ENCODE measurements around the gene VPS13D.
"Not testable (repeated sequence)": the region's sequence is repeated elsewhere in the genome, so short reads cannot be mapped to it uniquely, and the experiment has no call there.

The VPS13D gene

DNA sequence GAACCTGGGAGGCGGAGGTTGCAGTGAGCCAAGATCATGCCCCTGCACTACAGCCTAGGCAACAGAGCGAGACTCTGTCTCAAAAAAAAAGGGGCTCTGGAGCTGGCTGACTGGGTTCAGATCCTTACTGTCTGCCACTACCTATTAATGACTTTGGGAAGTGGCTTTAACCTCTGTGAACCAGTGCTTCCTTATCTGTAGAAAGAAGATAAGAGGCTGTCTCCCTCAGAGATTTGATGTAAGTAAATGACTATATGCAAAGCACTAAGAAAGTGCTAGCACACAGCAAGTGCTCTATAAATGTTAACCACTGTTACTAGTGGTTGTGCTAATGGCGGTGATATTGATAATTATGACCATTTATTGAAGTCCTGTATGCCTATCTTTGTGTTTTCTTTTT, 94.6 kb downstream of the VPS13D start:
- peaks cover 37% of the 10 kb centered on the region for H3K36me3 ChIP-seq (ENCODE audit: insufficient read depth, insufficient read length, low read length)
- no peak for TF ChIP-seq SUZ12 (IDR thresholded peaks at IDR 0.05; ENCODE audit: extremely low read depth, insufficient read depth, insufficient read length)
- no peak for TF ChIP-seq YY1 (IDR thresholded peaks at IDR 0.05; ENCODE audit: insufficient read depth, insufficient read length)
- no peak for TF ChIP-seq ZNF274 (IDR thresholded peaks at IDR 0.05; ENCODE audit: low read depth, low read length)
- no peaks in the 10 kb centered on the region for H3K4me1 ChIP-seq (ENCODE audit: insufficient read depth, insufficient read length)
- H3K9me3 ChIP-seq (ENCODE audit: insufficient read depth, low read length) = no peaks in the 10 kb centered on the region
- no peaks in the 10 kb centered on the region for H3K27me3 ChIP-seq (ENCODE audit: insufficient read depth, insufficient read length)
- DNase-seq (ENCODE audit: low read depth, low spot score) = no peak
- no peak overlapping the region for H3K9ac ChIP-seq (ENCODE audit: insufficient read length, low read depth)
- H3K4me3 ChIP-seq (ENCODE audit: insufficient read length, low read depth) = no peak overlapping the region

DNA sequence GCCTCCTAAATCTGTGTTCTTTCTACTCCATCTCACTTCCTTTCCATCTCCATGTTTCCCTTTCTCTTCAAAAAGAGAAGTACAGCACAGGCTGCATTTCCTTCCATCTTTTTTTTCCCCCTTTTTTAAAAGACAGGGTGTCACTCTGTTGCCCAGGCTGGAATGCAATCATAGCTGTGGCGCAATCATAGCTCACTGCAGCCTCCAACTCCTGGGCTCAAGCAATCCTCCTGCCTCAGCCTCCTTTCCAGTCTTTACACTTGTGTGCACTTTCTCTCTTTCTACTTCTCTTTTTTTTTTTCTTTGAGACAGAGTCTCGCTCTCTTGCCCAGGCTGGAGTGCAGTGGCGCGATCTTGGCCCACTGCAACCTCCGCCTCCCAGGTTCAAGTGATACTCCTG, 95.1 kb downstream of the VPS13D start:
- not testable (repeated sequence) for DNase-seq (ENCODE audit: low read depth, low spot score); H3K9me3 ChIP-seq (ENCODE audit: insufficient read depth, low read length); H3K27me3 ChIP-seq (ENCODE audit: insufficient read depth, insufficient read length); H3K9ac ChIP-seq (ENCODE audit: insufficient read length, low read depth); H3K4me3 ChIP-seq (ENCODE audit: insufficient read length, low read depth); H3K4me1 ChIP-seq (ENCODE audit: insufficient read depth, insufficient read length)
- H3K36me3 ChIP-seq (ENCODE audit: insufficient read depth, insufficient read length, low read length) = peaks cover 34% of the 10 kb centered on the region

DNA sequence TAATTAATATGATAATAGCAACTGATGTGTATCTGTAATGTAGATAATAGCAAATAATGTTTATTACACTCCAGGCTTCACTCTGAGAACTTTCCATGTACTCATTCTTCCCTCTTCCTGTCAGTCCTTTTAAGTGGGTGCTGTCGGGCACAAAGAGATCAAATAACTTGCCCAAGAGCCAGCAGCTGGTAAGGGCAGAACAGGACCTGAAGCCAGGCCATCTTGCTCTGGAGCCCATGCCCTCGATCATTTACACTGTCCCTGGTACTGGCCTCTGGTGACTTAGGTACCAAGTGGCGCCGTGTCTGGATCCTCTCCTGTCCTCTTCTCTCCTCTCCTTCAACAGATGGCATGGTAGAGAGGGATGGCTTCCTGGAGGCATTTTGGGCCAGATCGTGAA, 97.2 kb downstream of the VPS13D start:
- Histone ChIP-seq H3K9ac (ENCODE audit: insufficient read length, low read depth) (no peak overlapping the region), H3K36me3 (ENCODE audit: insufficient read depth, insufficient read length, low read length) (peaks cover 29% of the 10 kb centered on the region), H3K4me1 (ENCODE audit: insufficient read depth, insufficient read length) (no peaks in the 10 kb centered on the region), H3K27me3 (ENCODE audit: insufficient read depth, insufficient read length) (no peaks in the 10 kb centered on the region), H3K9me3 (ENCODE audit: insufficient read depth, low read length) (no peaks in the 10 kb centered on the region), H3K4me3 (ENCODE audit: insufficient read length, low read depth) (no peak overlapping the region)
- TF ChIP-seq YY1 (IDR thresholded peaks at IDR 0.05; ENCODE audit: insufficient read depth, insufficient read length) (no peak), ZNF274 (IDR thresholded peaks at IDR 0.05; ENCODE audit: low read depth, low read length) (no peak), SUZ12 (IDR thresholded peaks at IDR 0.05; ENCODE audit: extremely low read depth, insufficient read depth, insufficient read length) (no peak)
- no peak for DNase-seq (ENCODE audit: low read depth, low spot score)

DNA sequence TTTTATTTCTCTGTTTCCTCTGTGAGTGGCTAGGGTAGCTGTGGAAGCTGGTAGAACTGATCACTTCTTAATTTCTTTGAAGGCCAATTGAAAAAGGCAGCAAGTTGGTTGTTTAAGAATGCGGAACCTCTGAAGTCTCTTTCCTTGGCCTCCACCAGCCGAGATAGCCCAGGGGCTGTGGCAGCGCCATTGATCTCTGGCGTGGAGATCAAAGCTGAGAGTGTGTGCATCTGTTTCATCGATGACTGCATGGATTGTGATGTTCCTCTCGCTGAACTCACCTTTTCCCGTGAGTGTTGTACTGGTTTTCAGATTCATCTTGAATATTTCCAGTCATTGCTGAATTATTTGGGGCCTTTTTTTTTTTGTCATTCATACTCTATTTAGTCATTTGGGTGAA, 97.7 kb downstream of the VPS13D start:
- H3K9ac ChIP-seq (ENCODE audit: insufficient read length, low read depth) = no peak overlapping the region
- no peak for DNase-seq (ENCODE audit: low read depth, low spot score)

DNA sequence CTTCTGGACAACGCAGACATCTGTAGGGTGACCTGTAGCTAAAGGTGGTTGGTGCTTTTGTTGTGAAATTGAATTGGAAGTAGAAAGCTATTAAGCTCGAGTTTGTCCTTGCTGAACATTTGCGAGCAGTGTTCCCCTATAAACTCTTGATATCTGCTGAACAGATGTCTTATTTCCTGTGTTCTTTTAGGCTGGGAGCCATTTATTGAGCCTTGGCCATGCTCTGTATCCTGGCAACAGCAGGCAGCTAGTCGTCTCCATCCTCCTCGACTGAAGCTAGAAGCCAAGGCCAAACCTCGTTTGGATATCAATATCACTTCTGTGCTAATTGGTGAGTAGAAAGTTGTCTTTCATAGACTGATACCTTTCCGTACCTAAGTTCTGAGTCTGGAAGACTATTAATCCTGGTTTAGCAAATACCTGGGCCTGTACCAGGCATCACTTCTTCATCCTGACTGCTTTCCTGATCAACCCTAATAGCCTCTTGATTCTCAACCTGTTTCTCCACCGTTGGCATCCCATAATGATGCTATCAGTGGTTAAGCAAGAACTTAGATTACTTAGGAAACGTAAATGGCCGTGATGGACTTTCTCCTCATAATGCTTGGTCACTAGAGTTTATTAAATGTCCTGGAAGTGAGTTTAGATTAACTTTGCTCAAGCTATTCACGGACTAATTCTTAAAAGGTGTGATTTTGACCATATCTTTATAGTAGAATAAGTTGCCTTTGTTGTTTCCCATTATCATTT, 103.4 kb downstream of the VPS13D start:
- Histone ChIP-seq H3K36me3 (ENCODE audit: insufficient read depth, insufficient read length, low read length) (peaks cover 25% of the 10 kb centered on the region), H3K4me1 (ENCODE audit: insufficient read depth, insufficient read length) (no peaks in the 10 kb centered on the region), H3K9ac (ENCODE audit: insufficient read length, low read depth) (no peak overlapping the region), H3K27me3 (ENCODE audit: insufficient read depth, insufficient read length) (no peaks in the 10 kb centered on the region), H3K4me3 (ENCODE audit: insufficient read length, low read depth) (no peak overlapping the region), H3K9me3 (ENCODE audit: insufficient read depth, low read length) (no peaks in the 10 kb centered on the region)
- TF ChIP-seq ZNF274 (IDR thresholded peaks at IDR 0.05; ENCODE audit: low read depth, low read length) (no peak), YY1 (IDR thresholded peaks at IDR 0.05; ENCODE audit: insufficient read depth, insufficient read length) (no peak)
- DNase-seq (ENCODE audit: low read depth, low spot score) = no peak

More for the DNA sequence above, 97.7 kb downstream of the VPS13D start:
- Histone ChIP-seq H3K27me3 (ENCODE audit: insufficient read depth, insufficient read length) (no peaks in the 10 kb centered on the region), H3K4me1 (ENCODE audit: insufficient read depth, insufficient read length) (no peaks in the 10 kb centered on the region), H3K4me3 (ENCODE audit: insufficient read length, low read depth) (no peak overlapping the region), H3K9me3 (ENCODE audit: insufficient read depth, low read length) (no peaks in the 10 kb centered on the region), H3K36me3 (ENCODE audit: insufficient read depth, insufficient read length, low read length) (peaks cover 25% of the 10 kb centered on the region)
- TF ChIP-seq SUZ12 (IDR thresholded peaks at IDR 0.05; ENCODE audit: extremely low read depth, insufficient read depth, insufficient read length) = no peak
- TF ChIP-seq YY1 (IDR thresholded peaks at IDR 0.05; ENCODE audit: insufficient read depth, insufficient read length) = no peak
- no peak for TF ChIP-seq ZNF274 (IDR thresholded peaks at IDR 0.05; ENCODE audit: low read depth, low read length)

DNA sequence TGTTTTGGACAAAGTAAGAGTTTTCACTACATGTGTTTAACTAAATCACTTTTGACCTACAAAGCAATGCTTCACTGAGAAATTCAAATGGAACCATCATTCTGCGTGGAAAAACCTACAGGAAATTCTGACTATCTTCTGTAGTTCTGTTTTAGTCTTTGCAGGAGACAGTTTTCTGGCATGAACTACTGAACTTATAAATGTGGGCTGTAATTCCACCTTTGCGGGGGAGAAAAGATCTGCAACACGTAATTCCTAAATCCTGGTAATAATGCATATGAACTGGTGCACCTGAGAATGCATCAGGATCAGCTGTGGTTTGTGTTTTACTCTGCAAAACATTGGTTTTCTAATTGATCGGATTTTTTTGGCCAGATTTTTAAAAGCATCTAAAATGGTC, 106.0 kb downstream of the VPS13D start:
- H3K9me3 ChIP-seq (ENCODE audit: insufficient read depth, low read length) = no peaks in the 10 kb centered on the region
- TF ChIP-seq YY1 (IDR thresholded peaks at IDR 0.05; ENCODE audit: insufficient read depth, insufficient read length) = no peak
- no peak for TF ChIP-seq SUZ12 (IDR thresholded peaks at IDR 0.05; ENCODE audit: extremely low read depth, insufficient read depth, insufficient read length)
- TF ChIP-seq ZNF274 (IDR thresholded peaks at IDR 0.05; ENCODE audit: low read depth, low read length) = no peak
- no peak overlapping the region for H3K9ac ChIP-seq (ENCODE audit: insufficient read length, low read depth)
- no peaks in the 10 kb centered on the region for H3K4me1 ChIP-seq (ENCODE audit: insufficient read depth, insufficient read length)
- DNase-seq (ENCODE audit: low read depth, low spot score) = no peak
- no peak overlapping the region for H3K4me3 ChIP-seq (ENCODE audit: insufficient read length, low read depth)
- no peaks in the 10 kb centered on the region for H3K27me3 ChIP-seq (ENCODE audit: insufficient read depth, insufficient read length)
- H3K36me3 ChIP-seq (ENCODE audit: insufficient read depth, insufficient read length, low read length) = peaks cover 23% of the 10 kb centered on the region

DNA sequence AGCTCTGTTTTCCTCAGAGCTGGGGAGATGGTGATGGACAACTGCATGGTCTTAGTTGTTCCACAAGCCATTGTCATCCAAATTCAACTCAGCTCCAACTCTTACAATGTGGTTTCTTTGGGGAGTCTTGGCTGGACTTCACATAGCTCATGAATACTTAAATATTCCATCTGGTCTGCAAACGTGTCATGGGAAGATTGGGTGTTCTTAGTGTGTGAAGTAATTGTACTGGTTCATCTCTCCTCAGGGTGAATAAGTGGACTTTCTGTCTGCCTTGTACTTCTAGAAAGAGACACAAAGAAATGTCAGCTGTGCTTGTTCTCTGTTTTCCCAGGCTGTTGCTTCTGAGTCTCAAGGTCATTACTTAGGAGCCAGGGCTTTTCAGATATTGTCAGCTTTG, 106.6 kb downstream of the VPS13D start:
- peaks cover 23% of the 10 kb centered on the region for H3K36me3 ChIP-seq (ENCODE audit: insufficient read depth, insufficient read length, low read length)
- no peak for DNase-seq (ENCODE audit: low read depth, low spot score)

More for the DNA sequence above, 106.6 kb downstream of the VPS13D start:
- H3K9me3 ChIP-seq (ENCODE audit: insufficient read depth, low read length) = no peaks in the 10 kb centered on the region
- H3K9ac ChIP-seq (ENCODE audit: insufficient read length, low read depth) = no peak overlapping the region
- H3K27me3 ChIP-seq (ENCODE audit: insufficient read depth, insufficient read length) = no peaks in the 10 kb centered on the region
- no peak overlapping the region for H3K4me3 ChIP-seq (ENCODE audit: insufficient read length, low read depth)
- TF ChIP-seq YY1 (IDR thresholded peaks at IDR 0.05; ENCODE audit: insufficient read depth, insufficient read length) (no peak), SUZ12 (IDR thresholded peaks at IDR 0.05; ENCODE audit: extremely low read depth, insufficient read depth, insufficient read length) (no peak), ZNF274 (IDR thresholded peaks at IDR 0.05; ENCODE audit: low read depth, low read length) (no peak)
- H3K4me1 ChIP-seq (ENCODE audit: insufficient read depth, insufficient read length) = peaks cover under 1% of the 10 kb centered on the region

All from NT2/D1 (cell line).